Testis (tissue), 3 donors: Measurements from ENCODE around the gene MBP. TPM values are rescaled to one million over a fixed set of nuclear protein-coding genes. Genes with fewer than 3 reads are reported as not detected.
A peak's percentile ranks its signal among the peaks of the same experiment; 100 is the strongest.

Experiments used
- DNase-seq: peaks from one replicate; pipeline ENCODE4 v3.0.0-alpha.2; 2019
- H3K27ac ChIP-seq, 2 donors: fragments of 200-600 bp; sonication (generic); one replicate each; pipeline ENCODE4 v1.5.1; 2019
- H3K27me3 ChIP-seq: fragments of 200-600 bp; sonication (generic); one replicate; pipeline ENCODE4 v1.5.1; 2019
- H3K36me3 ChIP-seq: fragments of 200-600 bp; sonication (generic); one replicate; pipeline ENCODE4 v1.5.1; 2017; ENCODE audit warnings: low read depth; ENCODE audit errors: missing control alignments
- H3K4me1 ChIP-seq: fragments of 200-600 bp; sonication (generic); one replicate; pipeline ENCODE4 v1.5.1; 2019
- H3K4me3 ChIP-seq, 2 donors: fragments of 200-600 bp; sonication (generic); one replicate each; pipeline ENCODE4 v1.5.1; 2017 to 2019
- H3K9me3 ChIP-seq: fragments of 200-600 bp; sonication (generic); one replicate; pipeline ENCODE4 v1.5.1; 2017
- CTCF ChIP-seq, 3 experiments: fragments of 450-650 bp in 2 of 3; fragments of 200-600 bp in 1 of 3; sonication (generic) in 1 of 3; IDR thresholded peaks; one replicate each; pipeline ENCODE4 v1.5.1; 2016 to 2019; ENCODE audit warnings: antibody characterized with exemption in 3 of 3, mild to moderate bottlenecking in 2 of 3, moderate library complexity in 1 of 3
- POLR2A ChIP-seq: fragments of 450-650 bp; IDR thresholded peaks from one replicate; pipeline ENCODE4 v1.6.1; 2017; ENCODE audit warnings: antibody characterized with exemption, mild to moderate bottlenecking, moderate library complexity
- WGBS, 2 donors: methylation state at CpG; one replicate each; pipeline ENCODE4 v1.1.5; 2018; 5-methylcytosine and 5-hydroxymethylcytosine counted together
- intact Hi-C: fragments of 100-400 bp; cut with DNase I; formaldehyde crosslinking; loops from one replicate; pipeline ENCODE4 v1.15.1; 2023; ENCODE audit warnings: low total_unique reads
- polyA plus RNA-seq: library from polyadenylated mRNA; stranded (reverse); fragments of 350-450 nt; fragmentation: Illumina TruSeq; extraction: RNeasy Lipid Tissue Mini Kit (QIAGEN cat#74804); gene quantifications from one replicate; pipeline ENCODE4 v1.2.3, GENCODE V29; 2014; ENCODE audit warnings: low read depth, low replicate concordance; ENCODE audit not compliant: insufficient read depth
- total RNA-seq, 2 donors: library from RNA; depleted of rRNA; stranded (reverse); fragments of >200 nt; gene quantifications; one replicate each; pipeline ENCODE4 v1.2.3, GENCODE V29; 2016

MBP gene
- total and polyA plus RNA-seq, 3 donors from 2014 or later: 15.4 to 20.3 (median 16.7) TPM

GRCh38 chr18:77001979-77002378 lies 130.6 kb downstream of the MBP start:
- TF ChIP-seq POLR2A: no peak
- peak in 1 of 3 experiments; percentile 6 for TF ChIP-seq CTCF (IDR thresholded peaks at IDR 0.05)
- 87 to 91% methylated on average over 7 of the region's 7 CpGs for WGBS, 2 donors
- DNase-seq: no peak
- no peak overlapping the region for H3K4me3 ChIP-seq
- intact Hi-C loops: loop anchor here (5.0 to 10.0 kb wide), 2 partner anchors 53 to 210 kb away; no protein-coding TSS in a partner anchor
- H3K4me1 ChIP-seq: peaks cover under 1% of the 10 kb centered on the region
- no peaks in the 10 kb centered on the region for H3K36me3 ChIP-seq
- no peak overlapping the region for H3K27ac ChIP-seq
- no peaks in the 10 kb centered on the region for H3K27me3 ChIP-seq
- no peaks in the 10 kb centered on the region for H3K9me3 ChIP-seq

- 65 to 78% methylated on average over 17 to 19 of the region's 19 CpGs for WGBS, 2 donors
- Histone ChIP-seq H3K27ac (peak overlapping the region in 1 of 2 donors; percentile 32), H3K27me3 (no peaks in the 10 kb centered on the region), H3K4me3 (no peak overlapping the region), H3K36me3 (no peaks in the 10 kb centered on the region), H3K4me1 (no peaks in the 10 kb centered on the region), H3K9me3 (no peaks in the 10 kb centered on the region)
- intact Hi-C loops: loop anchor here (5.0 to 10.0 kb wide), 2 partner anchors 54 to 211 kb away; no protein-coding TSS in a partner anchor
- no peak for DNase-seq
- no peak for TF ChIP-seq POLR2A
- TF ChIP-seq CTCF (IDR thresholded peaks at IDR 0.05): no peak
Observed at GRCh38 chr18:77001041-77001440, 131.5 kb downstream of the MBP start.

- Histone ChIP-seq H3K36me3 (no peaks in the 10 kb centered on the region), H3K9me3 (no peaks in the 10 kb centered on the region), H3K27ac (peak overlapping the region in 1 of 2 donors; percentile 32), H3K27me3 (no peaks in the 10 kb centered on the region), H3K4me3 (no peak overlapping the region), H3K4me1 (no peaks in the 10 kb centered on the region)
- DNase-seq: peak; percentile 71
- 10 to 14% methylated on average over 11 of the region's 11 CpGs for WGBS, 2 donors
- TF ChIP-seq POLR2A (no peak), CTCF (IDR thresholded peaks at IDR 0.05) (peak; percentile 88 to 96 (median 95))
- intact Hi-C loops: loop anchor here (5.0 to 10.0 kb wide), 2 partner anchors 54 to 212 kb away; no protein-coding TSS in a partner anchor
Observed at GRCh38 chr18:77000527-77000926, 132.1 kb downstream of the MBP start.

GRCh38 chr18:76999077-76999476 lies 133.5 kb downstream of the MBP start:
- H3K4me3 ChIP-seq: no peak overlapping the region
- no peaks in the 10 kb centered on the region for H3K36me3 ChIP-seq
- H3K27me3 ChIP-seq: no peaks in the 10 kb centered on the region
- TF ChIP-seq POLR2A (no peak), CTCF (IDR thresholded peaks at IDR 0.05) (no peak)
- no peak for DNase-seq
- H3K27ac ChIP-seq: no peak overlapping the region
- 75 to 82% methylated on average over 9 to 13 of the region's 13 CpGs for WGBS, 2 donors
- no peaks in the 10 kb centered on the region for H3K9me3 ChIP-seq
- intact Hi-C loops: no loop called here
- no peaks in the 10 kb centered on the region for H3K4me1 ChIP-seq
